Sigmoid colon (tissue), 4 donors: ENCODE data around the gene SPATA22.
"Not testable (repeated sequence)": the region's sequence is repeated elsewhere in the genome, so short reads cannot be mapped to it uniquely, and the experiment has no call there.

Experiments
- CTCF ChIP-seq, 4 experiments: fragments of 450-650 bp in 3 of 4; fragments of 200-600 bp in 1 of 4; IDR thresholded peaks; one replicate each; pipeline ENCODE4 v1.5.1; 2016 to 2019; ENCODE audit warnings: antibody characterized with exemption in 4 of 4, mild to moderate bottlenecking in 3 of 4, moderate library complexity in 2 of 4
- POLR2A ChIP-seq, 2 donors: fragments of 450-650 bp; IDR thresholded peaks; one replicate each; pipeline ENCODE4 v1.6.1; 2016; ENCODE audit warnings: antibody characterized with exemption in 2 of 2, mild to moderate bottlenecking in 2 of 2, moderate library complexity in 2 of 2
- POLR2AphosphoS5 ChIP-seq, 4 donors: sonication (generic); formaldehyde crosslinking; IDR thresholded peaks; one replicate each; pipeline ENCODE4 v1.6.1; 2017; ENCODE audit warnings: antibody characterized with exemption in 4 of 4

- not testable (repeated sequence) for TF ChIP-seq CTCF, POLR2A, POLR2AphosphoS5 (IDR thresholded peaks at IDR 0.05)
Observed at GRCh38 chr17:3412216-3412615, 59.4 kb downstream of the SPATA22 start.
